ENCODE measurements around the gene NRCAM.

Gene NRCAM

GRCh38 chr7:108236681-108237415 lies 219.4 kb downstream of the NRCAM start:
- DNase-seq: no peak

GRCh38 chr7:108235451-108236061 lies 220.7 kb downstream of the NRCAM start:
- DNase-seq: no peak

- DNase-seq: no peak
Measured at GRCh38 chr7:108234971-108235450, 221.2 kb downstream of the NRCAM start.

GRCh38 chr7:108234281-108234680 lies 222.0 kb downstream of the NRCAM start:
- DNase-seq: no peak

GRCh38 chr7:108232076-108232475 lies 224.2 kb downstream of the NRCAM start:
- DNase-seq: no peak

GRCh38 chr7:108231221-108231620 lies 225.0 kb downstream of the NRCAM start:
- no peak for DNase-seq

GRCh38 chr7:108227366-108227765 lies 228.9 kb downstream of the NRCAM start:
- no peak for DNase-seq

GRCh38 chr7:108226816-108227299 lies 229.4 kb downstream of the NRCAM start:
- DNase-seq: no peak

- no peak for DNase-seq
Measured at GRCh38 chr7:108225531-108226181, 230.6 kb downstream of the NRCAM start.

GRCh38 chr7:108224387-108224786 lies 231.8 kb downstream of the NRCAM start:
- no peak for DNase-seq

- no peak for DNase-seq
Measured at GRCh38 chr7:108222236-108222892, 233.9 kb downstream of the NRCAM start.

GRCh38 chr7:108211382-108212201 lies 244.6 kb downstream of the NRCAM start:
- DNase-seq: peak; percentile 58

- no peak for DNase-seq
Measured at GRCh38 chr7:108210796-108211195, 245.4 kb downstream of the NRCAM start.

GRCh38 chr7:108205311-108205710 lies 250.9 kb downstream of the NRCAM start:
- DNase-seq: no peak

- no peak for DNase-seq
Measured at GRCh38 chr7:108204281-108204796, 251.9 kb downstream of the NRCAM start.

GRCh38 chr7:108203537-108203936 lies 252.7 kb downstream of the NRCAM start:
- peak; percentile 27 for DNase-seq

- DNase-seq: no peak
Measured at GRCh38 chr7:108202743-108203142, 253.5 kb downstream of the NRCAM start.

- DNase-seq: peak; percentile 22
Measured at GRCh38 chr7:108201766-108202165, 254.5 kb downstream of the NRCAM start.

GRCh38 chr7:108200326-108200725 lies 255.9 kb downstream of the NRCAM start:
- no peak for DNase-seq

- DNase-seq: no peak
Measured at GRCh38 chr7:108197371-108198091, 258.7 kb downstream of the NRCAM start.

GRCh38 chr7:108196004-108196403 lies 260.2 kb downstream of the NRCAM start:
- no peak for DNase-seq

Data from COR-L47 (cell line).